ENCODE results near the gene GHSR.

The GHSR gene

GRCh38 chr3:172447611-172448579, at the start of gene GHSR:
GHSR (minus strand) TSS chr3:172448456; CDS start chr3:172448413, 43 bp downstream.
- no peak for DNase-seq

GRCh38 chr3:172490198-172490669, 42.0 kb upstream of the GHSR start:
- peak; percentile 2 for DNase-seq

DNA sequence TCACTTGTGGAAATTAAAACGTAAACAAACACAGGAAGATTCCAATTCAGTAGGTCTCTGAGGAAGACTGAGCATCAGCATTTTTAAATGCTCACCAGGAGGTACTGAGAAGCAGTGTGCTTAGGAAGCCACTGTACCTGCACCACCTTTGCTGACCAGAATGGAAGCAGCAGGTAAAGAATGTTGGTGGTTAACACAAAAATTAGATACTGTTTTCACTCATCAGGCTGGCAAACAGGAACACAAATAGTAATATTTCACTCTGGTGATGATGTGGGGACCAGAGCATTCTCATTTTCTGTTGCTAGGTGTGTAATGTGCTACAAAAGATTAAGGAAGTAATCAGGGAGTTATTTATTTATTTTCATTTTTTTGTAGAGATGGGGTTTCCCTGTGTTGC, 29.9 kb upstream of the GHSR start:
- DNase-seq = no peak

DNA sequence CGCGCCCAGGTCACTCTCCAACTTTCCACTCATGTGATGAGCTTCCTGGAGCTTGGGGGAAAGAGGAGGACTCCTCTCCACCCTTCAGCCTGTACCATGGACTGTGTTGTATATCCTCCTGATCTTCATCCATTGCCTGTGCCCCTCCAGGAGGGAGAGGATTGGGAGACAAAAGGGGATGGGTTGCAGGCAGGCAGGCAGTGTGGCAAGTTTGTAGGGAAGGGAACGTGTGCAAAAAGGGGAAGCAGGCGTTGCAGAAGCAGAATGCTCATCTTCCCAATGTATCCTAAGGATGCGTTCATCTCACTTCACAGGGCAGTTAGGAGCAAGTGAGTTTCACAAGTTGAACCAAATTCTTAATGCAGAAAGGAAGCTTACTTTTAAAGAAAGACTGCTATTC, 28.1 kb upstream of the GHSR start:
- DNase-seq = no peak

- no peak for DNase-seq
These were observed 27.4 kb upstream of the GHSR start for GRCh38 chr3:172475703-172476102.

DNA sequence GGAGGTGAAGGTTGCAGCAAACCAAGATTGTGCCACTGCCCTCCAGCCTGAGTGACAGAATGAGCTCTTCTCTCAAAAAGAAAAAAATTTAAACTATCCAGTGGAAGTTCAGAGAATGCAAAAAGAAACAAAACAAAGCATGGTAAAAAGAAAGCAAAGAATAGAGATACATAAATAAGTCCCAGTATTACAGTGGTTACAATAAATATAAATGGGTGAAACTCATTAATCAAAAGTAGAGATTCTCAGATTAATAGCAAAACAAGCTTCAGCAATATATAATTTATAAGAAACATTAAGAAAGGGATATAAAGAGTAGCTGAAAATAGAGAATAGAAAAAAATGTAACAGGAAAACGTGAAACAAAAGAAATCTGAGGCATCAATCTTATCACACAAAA, 23.6 kb upstream of the GHSR start:
- no peak for DNase-seq

GRCh38 chr3:172470588-172470987, 22.3 kb upstream of the GHSR start:
- no peak for DNase-seq

GRCh38 chr3:172467170-172467824, 19.0 kb upstream of the GHSR start:
- DNase-seq = no peak

- no peak for DNase-seq
These were observed 18.4 kb upstream of the GHSR start for GRCh38 chr3:172466553-172467130.

- DNase-seq = no peak
These were observed 17.0 kb upstream of the GHSR start for GRCh38 chr3:172465281-172465680.

- no peak for DNase-seq
These were observed 16.1 kb upstream of the GHSR start for GRCh38 chr3:172464306-172464705.

DNA sequence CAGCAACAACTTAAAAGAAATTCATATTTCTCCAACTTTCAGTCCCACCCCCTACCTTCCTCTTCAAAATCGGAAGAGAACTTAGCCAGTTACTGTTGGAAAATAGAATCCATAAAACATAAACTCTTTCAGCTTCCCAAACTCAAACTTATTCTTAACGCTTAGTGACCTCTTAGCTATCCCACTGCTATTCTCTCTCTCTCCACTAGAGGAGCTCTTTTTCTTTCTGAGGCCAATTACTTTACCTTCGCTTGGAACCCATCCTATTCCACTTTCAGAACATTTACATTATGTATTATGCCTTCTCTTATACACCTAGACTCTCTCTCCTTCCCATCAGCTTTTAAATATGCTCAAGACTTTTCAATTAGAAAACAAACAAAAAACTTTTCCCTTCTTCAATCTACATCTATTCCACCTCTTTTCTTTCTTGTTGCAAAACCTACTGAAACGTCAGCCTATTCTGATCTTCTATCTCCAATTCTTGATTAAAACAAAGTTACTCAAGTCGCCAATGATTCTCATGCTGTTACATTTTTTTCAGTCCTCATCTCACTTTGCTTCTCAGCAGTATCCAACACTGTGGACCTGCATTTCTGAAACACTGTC, 13.4 kb upstream of the GHSR start:
- no peak for DNase-seq

GRCh38 chr3:172456404-172456803, 8.1 kb upstream of the GHSR start:
- DNase-seq = no peak

GRCh38 chr3:172454180-172454579, 5.9 kb upstream of the GHSR start:
- DNase-seq = no peak

DNA sequence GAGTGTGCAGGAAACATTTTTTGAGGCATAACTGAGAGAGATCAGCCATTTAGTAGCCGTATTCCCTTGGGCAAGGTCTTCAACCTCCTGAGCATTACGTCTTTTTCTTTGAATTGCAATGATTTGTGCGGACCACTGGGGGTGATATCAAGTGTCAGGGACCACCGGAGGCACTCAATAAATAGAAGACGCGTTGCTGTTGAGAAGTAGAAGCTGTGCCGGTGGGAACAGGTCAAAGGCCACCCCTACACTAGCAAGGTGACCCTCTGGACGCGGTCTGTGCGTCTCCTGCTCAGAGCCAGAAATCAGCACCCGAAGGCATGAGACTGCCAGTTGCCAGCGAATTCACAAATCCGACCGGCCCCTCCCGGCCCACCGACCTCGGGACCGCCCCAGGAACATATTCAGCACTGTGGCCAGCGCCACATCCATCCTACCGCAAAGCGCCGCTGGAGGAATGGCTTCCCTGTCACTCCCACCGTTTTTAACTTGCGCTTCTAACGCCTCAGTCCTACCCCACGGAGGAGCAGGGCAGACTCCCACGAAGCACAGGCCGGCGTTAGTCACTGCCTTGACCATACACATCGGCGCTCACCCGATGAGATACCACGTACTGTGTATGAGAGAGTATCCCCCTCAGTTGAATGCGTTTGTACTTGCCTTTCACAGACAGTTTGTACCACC, 1.4 kb upstream of the GHSR start:
- DNase-seq = no peak

GRCh38 chr3:172448661-172449465, 607 bp upstream of the GHSR start:
- no peak for DNase-seq

GRCh38 chr3:172446198-172446597, 2.1 kb downstream of the GHSR start:
- DNase-seq = no peak

DNA sequence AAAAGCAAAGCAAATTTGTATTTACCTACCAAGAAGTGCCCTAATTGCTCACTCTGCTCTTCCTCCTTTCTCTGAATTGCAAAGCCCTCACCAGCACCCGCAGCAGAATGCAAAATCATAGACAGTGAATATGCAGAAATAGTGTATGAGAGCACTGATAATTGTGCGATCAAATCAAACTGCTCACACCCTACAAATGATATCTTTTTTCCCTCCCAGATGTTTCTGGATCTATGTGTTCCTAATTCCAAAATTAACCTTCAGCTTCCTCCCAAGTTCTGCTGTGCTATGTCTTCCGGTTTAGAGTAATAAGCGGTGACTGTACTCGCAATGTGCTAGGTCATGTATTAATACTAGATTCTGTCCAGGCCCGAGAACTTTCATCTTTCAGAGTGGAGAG, 3.4 kb downstream of the GHSR start:
- DNase-seq = no peak

GRCh38 chr3:172442606-172443005, 5.7 kb downstream of the GHSR start:
- no peak for DNase-seq

- DNase-seq = no peak
These were observed 6.7 kb downstream of the GHSR start for GRCh38 chr3:172441581-172441980.

DNA sequence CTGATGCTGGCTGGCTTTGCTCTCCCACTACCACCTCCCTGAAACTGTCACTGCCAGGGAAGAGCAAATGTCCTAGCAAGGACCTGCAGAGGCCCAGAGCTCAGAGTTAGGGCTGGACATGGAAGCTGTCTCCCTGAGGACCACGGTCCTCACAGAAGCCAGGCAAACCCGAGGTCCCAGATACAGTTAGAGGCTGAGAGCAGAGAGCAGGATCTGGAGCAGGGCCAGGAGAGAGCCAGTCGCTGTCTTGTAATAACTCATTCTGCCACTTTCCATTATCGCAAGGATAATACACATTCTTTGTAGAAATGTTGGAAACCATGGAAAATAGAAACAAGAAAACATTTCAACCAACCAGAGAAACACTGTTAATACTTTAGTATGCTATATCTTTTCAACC, 10.1 kb downstream of the GHSR start:
- DNase-seq = no peak

- DNase-seq = no peak
These were observed 10.5 kb downstream of the GHSR start for GRCh38 chr3:172437713-172438112.
